Stimulated activated CD8-positive, alpha-beta memory T cell treated with anti-CD3 and anti-CD28 coated beads, Interleukin-7, amount 100 ng/mL, for 24 hours (primary cell): Measurements from ENCODE around the gene MRPL38.
"Not testable (repeated sequence)": the region's sequence is repeated elsewhere in the genome, so short reads cannot be mapped to it uniquely, and the experiment has no call there.

Source experiments
- DNase-seq: peaks from one replicate; pipeline ENCODE4 v3.0.0-alpha.2; 2020; ENCODE audit warnings: low read depth

Gene MRPL38

GRCh38 chr17:75896415-75897159 lies 8.1 kb downstream of the MRPL38 start, which contains the start of gene TRIM65:
Gene TRIM65 (minus strand): TSS chr17:75896951. CDS start chr17:75896937, 14 bp downstream.
- DNase-seq: peak; percentile 58

- DNase-seq: no peak
Measured at GRCh38 chr17:75895370-75896155, 9.1 kb downstream of the MRPL38 start.

GRCh38 chr17:75894049-75894733 lies 10.5 kb downstream of the MRPL38 start:
- no peak for DNase-seq

GRCh38 chr17:75893305-75894048 lies 11.2 kb downstream of the MRPL38 start:
- no peak for DNase-seq

- DNase-seq: no peak
Measured at GRCh38 chr17:75892556-75893224, 12.0 kb downstream of the MRPL38 start.

- no peak for DNase-seq
Measured at GRCh38 chr17:75891605-75892555, 12.8 kb downstream of the MRPL38 start.

GRCh38 chr17:75891022-75891604 lies 13.6 kb downstream of the MRPL38 start:
- no peak for DNase-seq

GRCh38 chr17:75889454-75889853 lies 15.2 kb downstream of the MRPL38 start:
- no peak for DNase-seq

GRCh38 chr17:75888484-75888883 lies 16.2 kb downstream of the MRPL38 start:
- no peak for DNase-seq

GRCh38 chr17:75885860-75886259 lies 18.8 kb downstream of the MRPL38 start:
- DNase-seq: not testable (repeated sequence)

GRCh38 chr17:75885431-75885830 lies 19.3 kb downstream of the MRPL38 start:
- no peak for DNase-seq

GRCh38 chr17:75881678-75882454 lies 22.8 kb downstream of the MRPL38 start:
- DNase-seq: no peak

- DNase-seq: no peak
Measured at GRCh38 chr17:75880266-75880665, 24.4 kb downstream of the MRPL38 start.

GRCh38 chr17:75878174-75878998 lies 26.3 kb downstream of the MRPL38 start, which contains the start of gene TRIM47:
Gene TRIM47 (minus strand): TSS chr17:75878581. CDS start chr17:75878548, 33 bp downstream.
- no peak for DNase-seq

GRCh38 chr17:75877752-75878173 lies 26.9 kb downstream of the MRPL38 start:
- DNase-seq: no peak

GRCh38 chr17:75876938-75877751 lies 27.5 kb downstream of the MRPL38 start:
- no peak for DNase-seq
